DMS53 treated with DMSO at 0.1 percent for 48 hours (cell line): ENCODE measurements around the gene DUSP1.
A peak's percentile ranks its signal among the peaks of the same experiment; 100 is the strongest.

Source experiments
- DNase-seq: peaks from one replicate; lab custom pipeline; 2025; ENCODE audit not compliant: unreplicated experiment; lab: John Stamatoyannopoulos, UW

Gene DUSP1

GRCh38 chr5:172727551-172727950 lies 43.4 kb downstream of the DUSP1 start:
- peak; percentile 13 for DNase-seq

- DNase-seq, result no peak
Measured at GRCh38 chr5:172726966-172727365, 44.0 kb downstream of the DUSP1 start.

- no peak for DNase-seq
Measured at GRCh38 chr5:172725785-172726184, 45.2 kb downstream of the DUSP1 start.

GRCh38 chr5:172725273-172725672 lies 45.7 kb downstream of the DUSP1 start:
- no peak for DNase-seq

GRCh38 chr5:172724242-172725183 lies 46.5 kb downstream of the DUSP1 start:
- no peak for DNase-seq

- no peak for DNase-seq
Measured at GRCh38 chr5:172723508-172723907, 47.5 kb downstream of the DUSP1 start.

GRCh38 chr5:172722327-172722815 lies 48.6 kb downstream of the DUSP1 start:
- no peak for DNase-seq

- DNase-seq, result no peak
Measured at GRCh38 chr5:172721455-172722326, 49.3 kb downstream of the DUSP1 start.

- DNase-seq, result no peak
Measured at GRCh38 chr5:172720655-172721054, 50.3 kb downstream of the DUSP1 start.

GRCh38 chr5:172719211-172719610 lies 51.8 kb downstream of the DUSP1 start:
- no peak for DNase-seq

GRCh38 chr5:172718527-172719114 lies 52.4 kb downstream of the DUSP1 start:
- DNase-seq, result no peak
